ENCODE data around the gene PAXIP1. TPM values are rescaled to one million over a fixed set of nuclear protein-coding genes. Genes with fewer than 3 reads are reported as not detected.

The PAXIP1 gene
- total and polyA plus RNA-seq, 2 donors (not counting 3 experiments of a cell fraction or from before 2014, with no cell fraction given): 10.0 to 15.8 TPM

DNA sequence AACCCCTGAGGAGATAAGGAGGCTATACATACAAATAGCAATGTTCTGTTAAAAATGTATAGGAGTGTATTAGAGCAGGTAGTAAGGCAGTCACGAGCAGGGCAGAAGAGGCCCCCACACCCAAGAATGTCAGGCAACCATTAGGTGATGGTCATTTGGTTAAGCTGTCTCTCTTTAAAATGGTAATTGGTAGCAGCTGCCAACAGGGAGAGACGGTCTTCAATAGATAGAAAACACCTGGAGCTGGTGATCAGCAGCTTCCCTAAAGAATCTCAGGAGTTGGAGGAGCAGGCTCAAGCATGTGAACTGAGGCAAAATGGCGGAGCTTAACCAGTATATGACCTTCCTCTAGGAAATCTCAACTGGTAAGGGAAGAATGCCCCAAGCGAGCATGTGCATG, 40.8 kb upstream of the PAXIP1 start:
- H3K9me3 ChIP-seq (replicated peaks; ENCODE audit: control insufficient read depth, insufficient read depth, low read length): no peaks in the 10 kb centered on the region
- FAIRE-seq: no peak
- no peaks in the 10 kb centered on the region for H3K9me1 ChIP-seq (replicated peaks; ENCODE audit: control insufficient read depth, extremely low read depth, insufficient read depth, low read length)
- no peak for DNase-seq (ENCODE audit: low read depth, low spot score)
- H3K36me3 ChIP-seq (ENCODE audit: control insufficient read depth in 2 of 2, extremely low read depth in 1 of 2, insufficient read depth in 2 of 2, low read length in 2 of 2): no peaks in the 10 kb centered on the region
- no TSS peak for BruUV-seq (replicated peaks)
- intact Hi-C loops (cut with micrococcal nuclease): no loop called here
- TF ChIP-seq, protein P1, sequence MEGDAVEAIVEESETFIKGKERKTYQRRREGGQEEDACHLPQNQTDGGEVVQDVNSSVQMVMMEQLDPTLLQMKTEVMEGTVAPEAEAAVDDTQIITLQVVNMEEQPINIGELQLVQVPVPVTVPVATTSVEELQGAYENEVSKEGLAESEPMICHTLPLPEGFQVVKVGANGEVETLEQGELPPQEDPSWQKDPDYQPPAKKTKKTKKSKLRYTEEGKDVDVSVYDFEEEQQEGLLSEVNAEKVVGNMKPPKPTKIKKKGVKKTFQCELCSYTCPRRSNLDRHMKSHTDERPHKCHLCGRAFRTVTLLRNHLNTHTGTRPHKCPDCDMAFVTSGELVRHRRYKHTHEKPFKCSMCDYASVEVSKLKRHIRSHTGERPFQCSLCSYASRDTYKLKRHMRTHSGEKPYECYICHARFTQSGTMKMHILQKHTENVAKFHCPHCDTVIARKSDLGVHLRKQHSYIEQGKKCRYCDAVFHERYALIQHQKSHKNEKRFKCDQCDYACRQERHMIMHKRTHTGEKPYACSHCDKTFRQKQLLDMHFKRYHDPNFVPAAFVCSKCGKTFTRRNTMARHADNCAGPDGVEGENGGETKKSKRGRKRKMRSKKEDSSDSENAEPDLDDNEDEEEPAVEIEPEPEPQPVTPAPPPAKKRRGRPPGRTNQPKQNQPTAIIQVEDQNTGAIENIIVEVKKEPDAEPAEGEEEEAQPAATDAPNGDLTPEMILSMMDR (IDR thresholded peaks at IDR 0.05; ENCODE audit: extremely low read depth in 1 of 2, insufficient read depth in 1 of 2, low read depth in 1 of 2, low read length in 2 of 2): no peak
- TF ChIP-seq POLR2A (IDR thresholded peaks at IDR 0.05; ENCODE audit: low read depth, low read length) (no peak), FOS (IDR thresholded peaks at IDR 0.05; ENCODE audit: borderline replicate concordance, insufficient read depth, low read length) (no peak), GATA2 (IDR thresholded peaks at IDR 0.05; ENCODE audit: insufficient read depth, insufficient read length, low read depth, low read length) (no peak), EZH2 (IDR thresholded peaks at IDR 0.05; ENCODE audit: borderline replicate concordance, low read depth, low read length, severe bottlenecking) (no peak), MYC (IDR thresholded peaks at IDR 0.05; ENCODE audit: low read depth, low read length) (no peak), POLR2AphosphoS5 (IDR thresholded peaks at IDR 0.05; ENCODE audit: insufficient read depth, low read depth, low read length) (no peak), JUN (IDR thresholded peaks at IDR 0.05; ENCODE audit: borderline replicate concordance, insufficient read depth, insufficient read length, low read depth) (no peak)
- TF ChIP-seq, protein P2, sequence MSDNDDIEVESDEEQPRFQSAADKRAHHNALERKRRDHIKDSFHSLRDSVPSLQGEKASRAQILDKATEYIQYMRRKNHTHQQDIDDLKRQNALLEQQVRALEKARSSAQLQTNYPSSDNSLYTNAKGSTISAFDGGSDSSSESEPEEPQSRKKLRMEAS (IDR thresholded peaks at IDR 0.05; ENCODE audit: insufficient read depth, insufficient read length): no peak
- H3K9ac ChIP-seq (replicated peaks; ENCODE audit: extremely low read depth, insufficient read depth, low read length): no peak overlapping the region
- dilution Hi-C loops (cut with MboI; ENCODE audit: extremely low pct_ligation_motif_present, low sequenced_read_pairs): no loop called here
- no peak overlapping the region for H3K4me3 ChIP-seq (replicated peaks in 1 of 3; ENCODE audit: insufficient read depth in 1 of 3, low read depth in 1 of 3, low read length in 3 of 3)
- POLR2A ChIA-PET: no interaction called here
- no peaks in the 10 kb centered on the region for H3K27me3 ChIP-seq (ENCODE audit: control insufficient read depth in 2 of 2, insufficient read depth in 2 of 2, low read length in 2 of 2)
- no peak overlapping the region for H2AFZ ChIP-seq (ENCODE audit: low read depth, low read length)
- no peak overlapping the region for H3K4me2 ChIP-seq (ENCODE audit: insufficient read depth, low read length)
- no peaks in the 10 kb centered on the region for H4K20me1 ChIP-seq (replicated peaks; ENCODE audit: control insufficient read depth, extremely low read depth, insufficient read depth, low read length)
- CTCF ChIA-PET: no interaction called here
- H3K79me2 ChIP-seq (ENCODE audit: control insufficient read depth, insufficient read depth, low read length): no peaks in the 10 kb centered on the region
- H3K4me1 ChIP-seq (ENCODE audit: control insufficient read depth, extremely low read depth, insufficient read depth, low read length): no peaks in the 10 kb centered on the region
- no peak overlapping the region for H3K27ac ChIP-seq (ENCODE audit: insufficient read depth, low read depth, low read length)
